Measurements from ENCODE around the gene C1QTNF1. TPM values are rescaled to one million over a fixed set of nuclear protein-coding genes. Genes with fewer than 3 reads are reported as not detected.

C1QTNF1 gene
- polyA plus RNA-seq, 1 of the 3 experiments (the other 2 are of a cell fraction), result 14.3 TPM

GRCh38 chr17:79080349-79080748 is 56.4 kb downstream of the C1QTNF1 start (continued):
- TF ChIP-seq, protein P1, sequence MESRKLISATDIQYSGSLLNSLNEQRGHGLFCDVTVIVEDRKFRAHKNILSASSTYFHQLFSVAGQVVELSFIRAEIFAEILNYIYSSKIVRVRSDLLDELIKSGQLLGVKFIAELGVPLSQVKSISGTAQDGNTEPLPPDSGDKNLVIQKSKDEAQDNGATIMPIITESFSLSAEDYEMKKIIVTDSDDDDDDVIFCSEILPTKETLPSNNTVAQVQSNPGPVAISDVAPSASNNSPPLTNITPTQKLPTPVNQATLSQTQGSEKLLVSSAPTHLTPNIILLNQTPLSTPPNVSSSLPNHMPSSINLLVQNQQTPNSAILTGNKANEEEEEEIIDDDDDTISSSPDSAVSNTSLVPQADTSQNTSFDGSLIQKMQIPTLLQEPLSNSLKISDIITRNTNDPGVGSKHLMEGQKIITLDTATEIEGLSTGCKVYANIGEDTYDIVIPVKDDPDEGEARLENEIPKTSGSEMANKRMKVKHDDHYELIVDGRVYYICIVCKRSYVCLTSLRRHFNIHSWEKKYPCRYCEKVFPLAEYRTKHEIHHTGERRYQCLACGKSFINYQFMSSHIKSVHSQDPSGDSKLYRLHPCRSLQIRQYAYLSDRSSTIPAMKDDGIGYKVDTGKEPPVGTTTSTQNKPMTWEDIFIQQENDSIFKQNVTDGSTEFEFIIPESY (IDR thresholded peaks at IDR 0.05; ENCODE audit: borderline replicate concordance, low read depth), result no peak
- TF ChIP-seq TAF1 (IDR thresholded peaks at IDR 0.05; ENCODE audit: borderline replicate concordance, low read depth, low read length) (no peak), RAD21 (IDR thresholded peaks at IDR 0.05; ENCODE audit: low read length) (no peak)

DNA sequence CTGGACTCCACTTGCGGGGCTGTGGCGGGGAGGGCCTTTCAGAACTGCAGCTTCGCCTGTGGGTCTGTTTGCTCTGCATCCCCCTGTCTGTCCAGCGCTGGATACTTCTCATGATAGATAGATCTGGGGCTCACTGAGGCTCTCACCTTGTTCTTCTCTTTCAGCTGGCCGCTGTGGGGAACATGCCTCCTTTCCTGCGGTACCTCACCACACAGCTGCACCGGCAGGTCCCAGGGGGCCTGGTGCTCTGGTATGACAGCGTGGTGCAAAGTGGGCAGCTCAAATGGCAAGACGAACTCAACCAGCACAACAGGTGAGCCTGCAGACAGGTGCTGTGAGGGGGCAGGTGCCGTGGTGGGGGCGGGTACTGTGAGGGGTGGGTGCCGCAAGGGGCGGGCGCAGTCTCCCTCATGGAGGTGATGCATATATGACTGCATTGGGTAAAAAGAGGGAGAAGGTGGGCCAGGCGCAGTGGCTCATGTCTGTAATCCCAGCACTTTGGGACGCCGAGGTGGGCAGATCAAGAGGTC is 56.9 kb downstream of the C1QTNF1 start:
- TF ChIP-seq USF1 (IDR thresholded peaks at IDR 0.05; ENCODE audit: borderline replicate concordance, low read depth), result no peak
- TF ChIP-seq FOSL2 (IDR thresholded peaks at IDR 0.05; ENCODE audit: borderline replicate concordance, low read depth), result no peak
- TF ChIP-seq SMC3 (IDR thresholded peaks at IDR 0.05; ENCODE audit: low read depth, low read length), result no peak
- no peak for TF ChIP-seq NFIC (IDR thresholded peaks at IDR 0.05; ENCODE audit: borderline replicate concordance)
- no peak for TF ChIP-seq RFX5 (IDR thresholded peaks at IDR 0.05; ENCODE audit: low read length)
- no peak for TF ChIP-seq JUND (IDR thresholded peaks at IDR 0.05)
- H3K9me2 ChIP-seq, result no peaks in the 10 kb centered on the region
- H3K79me2 ChIP-seq (ENCODE audit: insufficient read depth), result no peaks in the 10 kb centered on the region; the same call in 1 of the 2 replicates
- H3K4me3 ChIP-seq (ENCODE audit: low read depth in 2 of 2, low read length in 1 of 2), result no peak overlapping the region
- no peaks in the 10 kb centered on the region for H3K9me3 ChIP-seq
- no peak overlapping the region for H2AFZ ChIP-seq (ENCODE audit: low read depth)
- WGBS (ENCODE audit: low lambda C conversion rate), result 98% methylated on average over 17 of the region's 17 CpGs
- peaks cover 9% of the 10 kb centered on the region for H4K20me1 ChIP-seq (ENCODE audit: insufficient read depth)
- POLR2A ChIA-PET, result no interaction called here
- peaks cover 0 to 15% of the 10 kb centered on the region in 2 experiments; a peak in 1 of 4 replicates for H3K4me1 ChIP-seq (ENCODE audit: control insufficient read depth in 1 of 2, insufficient read depth in 2 of 2, low read depth in 1 of 2, low read length in 1 of 2)
- H3K9ac ChIP-seq, result no peak overlapping the region
- peaks cover 3% of the 10 kb centered on the region for H3F3A ChIP-seq (replicated peaks; ENCODE audit: insufficient read depth)
- no peaks in the 10 kb centered on the region for H3K27me3 ChIP-seq (ENCODE audit: insufficient read depth)
- CTCF ChIA-PET, result interaction anchor here (1.4 to 45.1 kb wide), 9 partner anchors 24 to 322 kb away, joined by 3 to 1305 read pairs (median 16); no protein-coding TSS in a partner anchor
- no peak for DNase-seq
- no peak overlapping the region for H3K27ac ChIP-seq (ENCODE audit: low read depth in 2 of 2, low read length in 1 of 2)
- peaks cover 7 to 53% of the 10 kb centered on the region in 2 experiments for H3K36me3 ChIP-seq (replicated peaks in 1 of 2; ENCODE audit: control insufficient read depth in 1 of 2, insufficient read depth in 2 of 2, low read length in 1 of 2)
- no peak overlapping the region for H3K4me2 ChIP-seq

GRCh38 chr17:79081571-79082276 is 57.8 kb downstream of the C1QTNF1 start:
- Histone ChIP-seq H3K27ac (ENCODE audit: low read depth in 2 of 2, low read length in 1 of 2) (no peak overlapping the region), H4K20me1 (ENCODE audit: insufficient read depth) (peaks cover 9% of the 10 kb centered on the region), H3K4me3 (ENCODE audit: low read depth in 2 of 2, low read length in 1 of 2) (no peak overlapping the region), H3F3A (replicated peaks; ENCODE audit: insufficient read depth) (peaks cover 3% of the 10 kb centered on the region), H3K4me2 (no peak overlapping the region), H3K27me3 (ENCODE audit: insufficient read depth) (no peaks in the 10 kb centered on the region), H3K9me3 (no peaks in the 10 kb centered on the region), H2AFZ (ENCODE audit: low read depth) (no peak overlapping the region), H3K79me2 (ENCODE audit: insufficient read depth) (no peaks in the 10 kb centered on the region; the same call in 1 of the 2 replicates), H3K36me3 (replicated peaks in 1 of 2; ENCODE audit: control insufficient read depth in 1 of 2, insufficient read depth in 2 of 2, low read length in 1 of 2) (peaks cover 7 to 59% of the 10 kb centered on the region in 2 experiments), H3K9me2 (no peaks in the 10 kb centered on the region), H3K4me1 (ENCODE audit: control insufficient read depth in 1 of 2, insufficient read depth in 2 of 2, low read depth in 1 of 2, low read length in 1 of 2) (peaks cover 0 to 13% of the 10 kb centered on the region in 2 experiments; a peak in 1 of 4 replicates), H3K9ac (no peak overlapping the region)
- WGBS (ENCODE audit: low lambda C conversion rate), result 92% methylated on average over 20 of the region's 20 CpGs
- DNase-seq, result peak; percentile 44
- ChIA-PET POLR2A (no interaction called here), CTCF (interaction anchor here (0.6 to 45.1 kb wide), 40 partner anchors 9 to 627 kb away, joined by 3 to 1305 read pairs (median 6); partner anchors contain the start of gene ENGASE)
- TF ChIP-seq USF2 (IDR thresholded peaks at IDR 0.05; ENCODE audit: borderline replicate concordance, low read depth, low read length) (no peak), RCOR1 (IDR thresholded peaks at IDR 0.05; ENCODE audit: low read length) (no peak), FOXJ3 (CRISPR knock-in tag; IDR thresholded peaks at IDR 0.05) (no peak), NFIC (IDR thresholded peaks at IDR 0.05; ENCODE audit: borderline replicate concordance) (no peak), EP300 (IDR thresholded peaks at IDR 0.05; ENCODE audit: borderline replicate concordance in 1 of 2, low read depth in 1 of 2, low read length in 1 of 2) (no peak), RAD21 (IDR thresholded peaks at IDR 0.05; ENCODE audit: low read length) (no peak), FOXM1 (IDR thresholded peaks at IDR 0.05; ENCODE audit: low read depth) (no peak), ELF1 (IDR thresholded peaks at IDR 0.05) (no peak), GABPA (IDR thresholded peaks at IDR 0.05; ENCODE audit: low read depth) (no peak), GATA2 (CRISPR knock-in tag; IDR thresholded peaks at IDR 0.05) (no peak), MXI1 (IDR thresholded peaks at IDR 0.05; ENCODE audit: low read depth, low read length) (no peak), TCF12 (IDR thresholded peaks at IDR 0.05) (no peak)
- TF ChIP-seq, protein P1 (IDR thresholded peaks at IDR 0.05; ENCODE audit: borderline replicate concordance, low read depth), result no peak

All from SK-N-SH (cell line).